HepG2 (cell line): ENCODE measurements around the gene SMIM22. TPM values are rescaled to one million over a fixed set of nuclear protein-coding genes. Genes with fewer than 3 reads are reported as not detected.
A peak's percentile ranks its signal among the peaks of the same experiment; 100 is the strongest.

Experiments used
- BRCA1 ChIP-seq: sonication (generic); formaldehyde crosslinking; IDR thresholded peaks from 2 replicates; pipeline ENCODE4 v1.4.0; 2020; ENCODE audit warnings: missing genetic modification reagents
- GTF2F1 ChIP-seq: fragments of 150-350 bp; IDR thresholded peaks from 2 replicates; pipeline ENCODE4 v1.6.1; 2014; ENCODE audit warnings: low read length
- HOXD1 ChIP-seq: sonication (generic); formaldehyde crosslinking; IDR thresholded peaks from 2 replicates; pipeline ENCODE4 v1.5.0; 2020; ENCODE audit warnings: missing genetic modification reagents
- KDM5B ChIP-seq: sonication (generic); formaldehyde crosslinking; IDR thresholded peaks from 2 replicates; pipeline ENCODE4 v1.4.0; 2020; ENCODE audit warnings: missing genetic modification reagents, mild to moderate bottlenecking, borderline replicate concordance
- MTF2 ChIP-seq: sonication (generic); formaldehyde crosslinking; IDR thresholded peaks from 2 replicates; pipeline ENCODE4 v1.5.0; 2020; ENCODE audit warnings: missing genetic modification reagents, borderline replicate concordance
- NCOR1 ChIP-seq: fragments of 200-600 bp; sonication (generic); IDR thresholded peaks from 2 replicates; pipeline ENCODE4 v1.7.0; 2017; ENCODE audit warnings: antibody characterized with exemption, low read length, borderline replicate concordance
- RAD51 ChIP-seq: fragments of 450-650 bp; IDR thresholded peaks from 2 replicates; pipeline ENCODE4 v1.6.1; 2016; ENCODE audit warnings: borderline replicate concordance
- RFXAP ChIP-seq: sonication (generic); formaldehyde crosslinking; IDR thresholded peaks from 2 replicates; pipeline ENCODE4 v1.4.0; 2020; ENCODE audit warnings: missing genetic modification reagents, borderline replicate concordance
- SP4 ChIP-seq: sonication (generic); formaldehyde crosslinking; IDR thresholded peaks from 2 replicates; pipeline ENCODE4 v1.8.1; 2023; ENCODE audit warnings: mild to moderate bottlenecking, missing genetic modification reagents
- TARDBP ChIP-seq: sonication (generic); formaldehyde crosslinking; IDR thresholded peaks from 2 replicates; pipeline ENCODE4 v1.8.0; 2022; ENCODE audit warnings: mild to moderate bottlenecking, missing genetic modification reagents
- TBP ChIP-seq: sonication (generic); formaldehyde crosslinking; IDR thresholded peaks from 2 replicates; pipeline ENCODE4 v1.5.0; 2020; ENCODE audit warnings: missing genetic modification reagents
- U2AF1 ChIP-seq: fragments of 200-400 bp; formaldehyde crosslinking; optimal IDR thresholded peaks from 2 replicates; pipeline ENCODE3; 2017; ENCODE audit warnings: mild to moderate bottlenecking, low read depth, low read length
- ZBTB7A ChIP-seq: sonication (generic); formaldehyde crosslinking; IDR thresholded peaks from 2 replicates; pipeline ENCODE4 v1.8.0; 2022; ENCODE audit warnings: mild to moderate bottlenecking, missing genetic modification reagents
- ZNF12 ChIP-seq: sonication (generic); formaldehyde crosslinking; IDR thresholded peaks from 2 replicates; pipeline ENCODE4 v1.5.0; 2020; ENCODE audit warnings: missing genetic modification reagents
- ZNF562 ChIP-seq: sonication (generic); formaldehyde crosslinking; IDR thresholded peaks from 2 replicates; pipeline ENCODE4 v1.8.0; 2022; ENCODE audit warnings: missing genetic modification reagents, borderline replicate concordance
- ZNF660 ChIP-seq: sonication (generic); formaldehyde crosslinking; IDR thresholded peaks from 2 replicates; pipeline ENCODE4 v1.5.1; 2020; ENCODE audit warnings: mild to moderate bottlenecking, low read depth, missing genetic modification reagents, borderline replicate concordance
- ZNF891 ChIP-seq: sonication (generic); formaldehyde crosslinking; IDR thresholded peaks from 2 replicates; pipeline ENCODE4 v1.5.0; 2020; ENCODE audit warnings: mild to moderate bottlenecking, missing genetic modification reagents
- polyA plus RNA-seq, 8 experiments: library from polyadenylated mRNA; depleted of rRNA in 3 of 8; stranded (reverse) in 7 of 8; unstranded in 1 of 8; fragments of >200 nt; fragmentation: Illumina TruSeq in 4 of 8; extraction: Trizol in 4 of 8; gene quantifications; 2 replicates each; pipeline versions ENCODE4 v1.2.1 to v1.2.3, GENCODE V29; 2011 to 2016; ENCODE audit warnings: low read depth in 4 of 8, missing spikeins in 1 of 8, mixed read lengths in 1 of 8; ENCODE audit not compliant: insufficient read depth in 1 of 8
- total RNA-seq, 5 experiments: library from RNA; depleted of rRNA; stranded (reverse); fragments of >200 nt; fragmentation: Illumina TruSeq; extraction: Trizol; gene quantifications; 2 replicates each; pipeline ENCODE4 v1.2.3, GENCODE V29; 2016; ENCODE audit warnings: low read depth in 1 of 5
- TF ChIP-seq, protein P1 (sequence below): sonication (generic); formaldehyde crosslinking; IDR thresholded peaks from 2 replicates; pipeline ENCODE4 v1.8.1; 2023; ENCODE audit warnings: mild to moderate bottlenecking, missing genetic modification reagents, borderline replicate concordance
- TF ChIP-seq, protein P2 (sequence below): sonication (generic); formaldehyde crosslinking; IDR thresholded peaks from 2 replicates; pipeline ENCODE4 v1.4.0; 2020; ENCODE audit warnings: missing genetic modification reagents
- TF ChIP-seq, protein P3 (sequence below): sonication (generic); formaldehyde crosslinking; IDR thresholded peaks from 2 replicates; pipeline ENCODE4 v1.4.0; 2020; ENCODE audit warnings: mild to moderate bottlenecking, missing genetic modification reagents
- TF ChIP-seq, protein P4 (sequence below): sonication (generic); formaldehyde crosslinking; IDR thresholded peaks from 2 replicates; pipeline ENCODE4 v1.8.0; 2022; ENCODE audit warnings: missing genetic modification reagents, mild to moderate bottlenecking, inconsistent platforms, borderline replicate concordance
- TF ChIP-seq, protein P5 (sequence below): fragments of 450-650 bp; IDR thresholded peaks from 2 replicates; pipeline ENCODE4 v1.6.1; 2016

The SMIM22 gene
- total and polyA plus RNA-seq, 2 of the 13 experiments (the other 11 are each of a cell fraction or from before 2014, with no cell fraction given) = not detected

DNA sequence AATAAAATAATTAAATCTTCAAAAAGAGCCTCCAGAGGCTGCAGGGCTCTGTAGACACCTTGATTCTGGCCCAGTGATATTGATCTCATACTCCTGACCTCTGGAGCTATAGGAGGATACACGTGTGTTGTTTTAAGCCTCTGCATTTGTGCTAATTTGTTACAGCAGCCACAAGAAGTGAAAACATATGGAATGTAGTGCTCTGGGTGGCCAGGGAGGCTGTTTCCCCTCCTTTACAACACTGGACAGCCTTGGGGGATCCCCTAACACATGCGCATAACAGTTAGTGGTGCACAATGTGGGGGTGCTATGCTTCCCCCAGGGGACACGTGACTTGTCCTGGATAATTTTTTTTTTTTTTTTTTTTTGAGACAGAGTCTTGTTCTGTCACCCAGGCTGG is 23.5 kb upstream of the SMIM22 start (continued):
- no peak for TF ChIP-seq ZNF562
- TF ChIP-seq KDM5B (CRISPR knock-in tag) = no peak
- TF ChIP-seq TARDBP = no peak
- no peak for TF ChIP-seq BRCA1
- TF ChIP-seq, protein P1, sequence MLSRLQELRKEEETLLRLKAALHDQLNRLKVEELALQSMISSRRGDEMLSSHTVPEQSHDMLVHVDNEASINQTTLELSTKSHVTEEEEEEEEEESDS (CRISPR knock-in tag) = no peak
- TF ChIP-seq, protein P2, sequence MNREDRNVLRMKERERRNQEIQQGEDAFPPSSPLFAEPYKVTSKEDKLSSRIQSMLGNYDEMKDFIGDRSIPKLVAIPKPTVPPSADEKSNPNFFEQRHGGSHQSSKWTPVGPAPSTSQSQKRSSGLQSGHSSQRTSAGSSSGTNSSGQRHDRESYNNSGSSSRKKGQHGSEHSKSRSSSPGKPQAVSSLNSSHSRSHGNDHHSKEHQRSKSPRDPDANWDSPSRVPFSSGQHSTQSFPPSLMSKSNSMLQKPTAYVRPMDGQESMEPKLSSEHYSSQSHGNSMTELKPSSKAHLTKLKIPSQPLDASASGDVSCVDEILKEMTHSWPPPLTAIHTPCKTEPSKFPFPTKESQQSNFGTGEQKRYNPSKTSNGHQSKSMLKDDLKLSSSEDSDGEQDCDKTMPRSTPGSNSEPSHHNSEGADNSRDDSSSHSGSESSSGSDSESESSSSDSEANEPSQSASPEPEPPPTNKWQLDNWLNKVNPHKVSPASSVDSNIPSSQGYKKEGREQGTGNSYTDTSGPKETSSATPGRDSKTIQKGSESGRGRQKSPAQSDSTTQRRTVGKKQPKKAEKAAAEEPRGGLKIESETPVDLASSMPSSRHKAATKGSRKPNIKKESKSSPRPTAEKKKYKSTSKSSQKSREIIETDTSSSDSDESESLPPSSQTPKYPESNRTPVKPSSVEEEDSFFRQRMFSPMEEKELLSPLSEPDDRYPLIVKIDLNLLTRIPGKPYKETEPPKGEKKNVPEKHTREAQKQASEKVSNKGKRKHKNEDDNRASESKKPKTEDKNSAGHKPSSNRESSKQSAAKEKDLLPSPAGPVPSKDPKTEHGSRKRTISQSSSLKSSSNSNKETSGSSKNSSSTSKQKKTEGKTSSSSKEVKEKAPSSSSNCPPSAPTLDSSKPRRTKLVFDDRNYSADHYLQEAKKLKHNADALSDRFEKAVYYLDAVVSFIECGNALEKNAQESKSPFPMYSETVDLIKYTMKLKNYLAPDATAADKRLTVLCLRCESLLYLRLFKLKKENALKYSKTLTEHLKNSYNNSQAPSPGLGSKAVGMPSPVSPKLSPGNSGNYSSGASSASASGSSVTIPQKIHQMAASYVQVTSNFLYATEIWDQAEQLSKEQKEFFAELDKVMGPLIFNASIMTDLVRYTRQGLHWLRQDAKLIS (CRISPR knock-in tag) = no peak
- no peak for TF ChIP-seq SP4 (CRISPR knock-in tag)
- TF ChIP-seq HOXD1 = no peak
- TF ChIP-seq RAD51 = peak; percentile 48; the same call in 1 of the 2 replicates
- no peak for TF ChIP-seq ZNF660 (CRISPR knock-in tag)
- no peak for TF ChIP-seq NCOR1
- no peak for TF ChIP-seq U2AF1
- TF ChIP-seq, protein P3, sequence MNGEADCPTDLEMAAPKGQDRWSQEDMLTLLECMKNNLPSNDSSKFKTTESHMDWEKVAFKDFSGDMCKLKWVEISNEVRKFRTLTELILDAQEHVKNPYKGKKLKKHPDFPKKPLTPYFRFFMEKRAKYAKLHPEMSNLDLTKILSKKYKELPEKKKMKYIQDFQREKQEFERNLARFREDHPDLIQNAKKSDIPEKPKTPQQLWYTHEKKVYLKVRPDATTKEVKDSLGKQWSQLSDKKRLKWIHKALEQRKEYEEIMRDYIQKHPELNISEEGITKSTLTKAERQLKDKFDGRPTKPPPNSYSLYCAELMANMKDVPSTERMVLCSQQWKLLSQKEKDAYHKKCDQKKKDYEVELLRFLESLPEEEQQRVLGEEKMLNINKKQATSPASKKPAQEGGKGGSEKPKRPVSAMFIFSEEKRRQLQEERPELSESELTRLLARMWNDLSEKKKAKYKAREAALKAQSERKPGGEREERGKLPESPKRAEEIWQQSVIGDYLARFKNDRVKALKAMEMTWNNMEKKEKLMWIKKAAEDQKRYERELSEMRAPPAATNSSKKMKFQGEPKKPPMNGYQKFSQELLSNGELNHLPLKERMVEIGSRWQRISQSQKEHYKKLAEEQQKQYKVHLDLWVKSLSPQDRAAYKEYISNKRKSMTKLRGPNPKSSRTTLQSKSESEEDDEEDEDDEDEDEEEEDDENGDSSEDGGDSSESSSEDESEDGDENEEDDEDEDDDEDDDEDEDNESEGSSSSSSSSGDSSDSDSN = no peak
- TF ChIP-seq MTF2 (CRISPR knock-in tag) = no peak
- TF ChIP-seq, protein P4, sequence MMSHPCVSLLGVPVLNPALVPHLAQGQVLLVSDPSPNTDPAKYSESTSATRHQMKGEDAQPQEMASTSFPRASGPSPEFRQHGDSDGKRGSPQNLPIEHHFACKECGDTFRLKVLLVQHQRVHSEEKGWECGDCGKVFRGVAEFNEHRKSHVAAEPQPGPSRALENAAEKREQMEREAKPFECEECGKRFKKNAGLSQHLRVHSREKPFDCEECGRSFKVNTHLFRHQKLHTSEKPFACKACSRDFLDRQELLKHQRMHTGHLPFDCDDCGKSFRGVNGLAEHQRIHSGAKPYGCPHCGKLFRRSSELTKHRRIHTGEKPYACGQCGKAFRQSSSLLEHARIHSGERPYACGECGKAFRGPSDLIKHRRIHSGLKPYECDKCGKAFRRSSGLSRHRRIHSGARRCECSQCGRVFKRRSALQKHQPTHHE (CRISPR knock-in tag) = no peak
- TF ChIP-seq TBP (CRISPR knock-in tag) = no peak
- peak; percentile 82 for TF ChIP-seq ZNF12
- TF ChIP-seq RFXAP (CRISPR knock-in tag) = no peak
- TF ChIP-seq ZNF891 (CRISPR knock-in tag) = no peak
- TF ChIP-seq, protein P5, sequence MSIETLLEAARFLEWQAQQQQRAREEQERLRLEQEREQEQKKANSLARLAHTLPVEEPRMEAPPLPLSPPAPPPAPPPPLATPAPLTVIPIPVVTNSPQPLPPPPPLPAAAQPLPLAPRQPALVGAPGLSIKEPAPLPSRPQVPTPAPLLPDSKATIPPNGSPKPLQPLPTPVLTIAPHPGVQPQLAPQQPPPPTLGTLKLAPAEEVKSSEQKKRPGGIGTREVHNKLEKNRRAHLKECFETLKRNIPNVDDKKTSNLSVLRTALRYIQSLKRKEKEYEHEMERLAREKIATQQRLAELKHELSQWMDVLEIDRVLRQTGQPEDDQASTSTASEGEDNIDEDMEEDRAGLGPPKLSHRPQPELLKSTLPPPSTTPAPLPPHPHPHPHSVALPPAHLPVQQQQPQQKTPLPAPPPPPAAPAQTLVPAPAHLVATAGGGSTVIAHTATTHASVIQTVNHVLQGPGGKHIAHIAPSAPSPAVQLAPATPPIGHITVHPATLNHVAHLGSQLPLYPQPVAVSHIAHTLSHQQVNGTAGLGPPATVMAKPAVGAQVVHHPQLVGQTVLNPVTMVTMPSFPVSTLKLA = peak; percentile 40
- TF ChIP-seq GTF2F1 = no peak
- no peak for TF ChIP-seq ZBTB7A (CRISPR knock-in tag)
